ENCODE measurements around the gene EXOC5.
"Not testable (repeated sequence)": the region's sequence is repeated elsewhere in the genome, so short reads cannot be mapped to it uniquely, and the experiment has no call there.

The EXOC5 gene

DNA sequence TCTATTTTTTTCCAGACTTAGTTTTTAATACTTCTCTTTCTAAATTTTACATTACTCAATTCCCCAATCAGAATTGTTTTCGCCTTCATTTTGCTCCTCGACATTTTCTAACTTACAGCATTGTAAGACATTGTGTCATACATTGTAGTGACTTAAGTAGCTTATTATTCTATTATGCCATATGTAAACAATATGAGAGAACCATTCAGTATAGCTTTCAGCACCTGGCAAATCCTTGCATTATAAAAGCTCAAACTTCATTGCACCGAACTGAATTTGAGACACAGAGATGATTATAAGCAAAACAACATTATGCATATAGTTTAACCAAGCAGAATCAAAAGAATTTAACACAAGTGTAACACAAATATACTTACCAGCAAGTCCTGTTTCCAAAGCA, 46.8 kb downstream of the EXOC5 start:
- ATAC-seq (no peak), DNase-seq (no peak)
- Mint-ChIP-seq H3K4me3 (no peak overlapping the region), H3K4me1 (no peaks in the 10 kb centered on the region), H3K9me3 (no peaks in the 10 kb centered on the region), H3K27me3 (no peaks in the 10 kb centered on the region), H3K27ac (no peak overlapping the region)

- Mint-ChIP-seq H3K4me3 (no peak overlapping the region), H3K4me1 (no peaks in the 10 kb centered on the region), H3K9me3 (no peaks in the 10 kb centered on the region), H3K27ac (peak overlapping the region in 1 of 2 donors; percentile 16), H3K27me3 (no peaks in the 10 kb centered on the region)
- ATAC-seq (no peak), DNase-seq (no peak)
These were observed 55.8 kb downstream of the EXOC5 start for GRCh38 chr14:57212919-57213318.

DNA sequence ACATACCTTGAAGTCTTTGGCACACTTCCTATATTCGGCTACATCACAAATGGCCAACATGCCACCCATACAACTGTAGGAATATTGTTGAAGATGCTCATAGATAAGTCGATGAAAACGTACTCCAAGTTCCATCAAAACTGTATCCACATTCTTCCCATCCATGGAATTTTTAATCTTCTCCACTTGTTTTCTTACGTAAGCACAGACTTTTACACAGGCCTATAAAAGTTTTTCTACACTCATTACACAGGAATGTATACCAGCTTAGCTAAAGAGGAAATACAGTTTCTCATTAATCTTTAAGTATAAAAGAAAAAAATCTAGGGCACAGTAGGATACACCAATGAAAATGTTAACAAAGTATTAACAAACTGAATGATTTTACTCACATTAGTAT, 59.1 kb downstream of the EXOC5 start:
- DNase-seq, result no peak
- no peaks in the 10 kb centered on the region for H3K27me3 Mint-ChIP-seq
- H3K4me3 Mint-ChIP-seq, result no peak overlapping the region
- no peak for ATAC-seq
- H3K4me1 Mint-ChIP-seq, result no peaks in the 10 kb centered on the region
- H3K27ac Mint-ChIP-seq, result no peak overlapping the region
- H3K9me3 Mint-ChIP-seq, result no peaks in the 10 kb centered on the region

GRCh38 chr14:57205938-57206337, 62.8 kb downstream of the EXOC5 start:
- DNase-seq (no peak), ATAC-seq (no peak)
- Mint-ChIP-seq H3K9me3 (no peaks in the 10 kb centered on the region), H3K27ac (no peak overlapping the region), H3K4me3 (no peak overlapping the region), H3K27me3 (no peaks in the 10 kb centered on the region), H3K4me1 (no peaks in the 10 kb centered on the region)

DNA sequence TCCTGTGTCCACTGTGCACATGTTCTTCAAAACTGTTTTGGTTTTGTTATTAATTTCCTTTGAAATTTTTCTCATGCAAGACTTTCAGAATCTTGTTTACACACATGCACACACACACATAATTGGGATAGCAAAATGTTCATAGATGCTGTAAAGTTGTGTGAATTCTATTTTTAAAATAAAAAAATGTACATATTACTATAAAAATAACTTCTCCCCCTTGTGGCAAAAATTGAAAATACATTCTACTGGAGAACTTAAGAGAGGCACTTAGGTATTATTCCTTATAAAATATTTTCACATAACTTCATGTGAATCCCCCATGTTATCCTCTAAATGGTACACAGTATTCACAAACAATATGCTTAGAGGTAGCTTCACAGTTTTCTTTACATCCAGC, 66.0 kb downstream of the EXOC5 start:
- not testable (repeated sequence) for H3K9me3 Mint-ChIP-seq, H3K27ac Mint-ChIP-seq, H3K4me1 Mint-ChIP-seq, H3K27me3 Mint-ChIP-seq, H3K4me3 Mint-ChIP-seq, ATAC-seq, DNase-seq

GRCh38 chr14:57199921-57200320, 68.8 kb downstream of the EXOC5 start:
- ATAC-seq, result no peak
- Mint-ChIP-seq H3K4me3 (no peak overlapping the region), H3K4me1 (no peaks in the 10 kb centered on the region), H3K27me3 (no peaks in the 10 kb centered on the region), H3K9me3 (no peaks in the 10 kb centered on the region), H3K27ac (no peak overlapping the region)
- no peak for DNase-seq

GRCh38 chr14:57189070-57189469, 79.6 kb downstream of the EXOC5 start:
- no peak for ATAC-seq

GRCh38 chr14:57182760-57183503, 85.8 kb downstream of the EXOC5 start:
- ATAC-seq, result peak; percentile 49

More at GRCh38 chr14:57189070-57189469, 79.6 kb downstream of the EXOC5 start:
- no peaks in the 10 kb centered on the region for H3K4me1 Mint-ChIP-seq
- H3K9me3 Mint-ChIP-seq, result no peaks in the 10 kb centered on the region
- no peak for DNase-seq
- H3K27me3 Mint-ChIP-seq, result peaks cover 43% of the 10 kb centered on the region
- H3K27ac Mint-ChIP-seq, result no peak overlapping the region
- H3K4me3 Mint-ChIP-seq, result no peak overlapping the region

DNA sequence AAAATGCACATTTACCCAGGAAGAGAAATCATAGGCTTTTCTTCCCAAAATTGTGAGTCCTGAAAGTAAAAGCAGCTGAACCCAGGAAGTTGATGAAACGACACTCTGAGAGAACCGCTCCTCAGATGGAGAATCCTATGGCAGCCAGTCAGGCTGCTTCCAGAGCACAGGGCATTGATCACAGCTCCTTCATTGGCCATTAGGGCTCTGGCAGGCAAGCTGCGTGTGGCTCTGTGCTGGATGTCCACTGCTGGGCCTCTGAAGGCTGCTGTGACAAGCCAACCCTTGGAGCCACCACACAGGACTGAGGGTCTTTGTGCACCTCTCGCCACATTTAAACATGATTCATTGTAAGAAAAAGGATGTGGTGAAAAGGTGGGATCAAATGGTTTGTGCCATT, 89.4 kb downstream of the EXOC5 start:
- Mint-ChIP-seq H3K4me1 (no peaks in the 10 kb centered on the region), H3K9me3 (no peaks in the 10 kb centered on the region), H3K4me3 (no peak overlapping the region), H3K27ac (no peak overlapping the region), H3K27me3 (peaks cover 41% of the 10 kb centered on the region)
- ATAC-seq (no peak), DNase-seq (no peak)

More at GRCh38 chr14:57182760-57183503, 85.8 kb downstream of the EXOC5 start:
- H3K9me3 Mint-ChIP-seq, result no peaks in the 10 kb centered on the region
- no peak overlapping the region for H3K27ac Mint-ChIP-seq
- no peak for DNase-seq
- H3K4me1 Mint-ChIP-seq, result no peaks in the 10 kb centered on the region
- H3K27me3 Mint-ChIP-seq, result peaks cover 59% of the 10 kb centered on the region
- H3K4me3 Mint-ChIP-seq, result no peak overlapping the region

DNA sequence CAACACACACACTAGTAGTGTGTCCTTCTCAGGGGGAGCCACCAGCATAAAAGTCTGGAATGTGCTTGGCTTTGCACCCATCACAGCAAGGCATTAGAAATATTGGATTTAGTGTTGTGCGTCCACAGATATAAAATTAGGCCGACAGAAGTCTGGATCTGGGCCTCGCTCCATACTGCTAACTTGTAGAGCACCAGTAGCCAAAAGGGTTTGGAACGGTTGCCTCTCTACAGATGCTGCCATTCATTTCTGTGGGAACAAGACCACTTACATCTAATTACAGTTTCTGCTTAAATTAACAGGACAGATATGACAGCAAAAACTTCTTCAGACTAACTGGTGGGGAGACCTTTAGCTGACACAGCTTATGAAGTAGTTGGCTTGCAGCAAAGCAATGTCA, 94.2 kb downstream of the EXOC5 start:
- DNase-seq, result no peak
- peaks cover 42% of the 10 kb centered on the region for H3K27me3 Mint-ChIP-seq
- H3K4me1 Mint-ChIP-seq, result no peaks in the 10 kb centered on the region
- ATAC-seq, result no peak
- no peaks in the 10 kb centered on the region for H3K9me3 Mint-ChIP-seq
- no peak overlapping the region for H3K27ac Mint-ChIP-seq
- no peak overlapping the region for H3K4me3 Mint-ChIP-seq

DNA sequence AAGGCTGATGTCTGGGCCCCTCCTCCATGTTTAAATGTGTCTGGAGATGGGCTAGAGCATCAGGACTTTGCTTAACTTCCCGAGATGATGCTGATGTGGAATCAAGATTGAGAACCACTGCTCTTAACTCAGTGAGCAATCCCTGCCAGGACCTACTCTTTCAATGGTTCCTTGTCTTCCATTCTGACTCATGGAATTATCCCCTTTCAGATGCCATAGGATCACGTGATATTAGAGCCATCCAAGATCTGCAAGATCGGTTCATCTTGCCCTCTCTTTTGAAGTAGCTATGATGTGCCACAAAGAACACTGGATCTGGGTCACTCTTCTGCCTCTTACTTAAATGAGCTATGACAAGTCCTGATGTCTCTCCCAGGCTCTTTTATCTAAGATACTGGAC, 96.8 kb downstream of the EXOC5 start:
- no peak for DNase-seq
- ATAC-seq, result no peak
- H3K9me3 Mint-ChIP-seq, result no peaks in the 10 kb centered on the region
- H3K27me3 Mint-ChIP-seq, result peaks cover 34% of the 10 kb centered on the region
- H3K4me1 Mint-ChIP-seq, result no peaks in the 10 kb centered on the region
- H3K27ac Mint-ChIP-seq, result no peak overlapping the region
- H3K4me3 Mint-ChIP-seq, result no peak overlapping the region

GRCh38 chr14:57171363-57171762, 97.3 kb downstream of the EXOC5 start:
- ATAC-seq (no peak), DNase-seq (no peak)
- Mint-ChIP-seq H3K4me1 (no peaks in the 10 kb centered on the region), H3K4me3 (no peak overlapping the region), H3K27ac (no peak overlapping the region), H3K27me3 (peaks cover 32% of the 10 kb centered on the region), H3K9me3 (no peaks in the 10 kb centered on the region)

- DNase-seq (no peak), ATAC-seq (no peak)
- Mint-ChIP-seq H3K4me3 (no peak overlapping the region), H3K27ac (no peak overlapping the region), H3K4me1 (no peaks in the 10 kb centered on the region), H3K9me3 (no peaks in the 10 kb centered on the region), H3K27me3 (peaks cover 32% of the 10 kb centered on the region)
These were observed 98.8 kb downstream of the EXOC5 start for GRCh38 chr14:57169901-57170300.

DNA sequence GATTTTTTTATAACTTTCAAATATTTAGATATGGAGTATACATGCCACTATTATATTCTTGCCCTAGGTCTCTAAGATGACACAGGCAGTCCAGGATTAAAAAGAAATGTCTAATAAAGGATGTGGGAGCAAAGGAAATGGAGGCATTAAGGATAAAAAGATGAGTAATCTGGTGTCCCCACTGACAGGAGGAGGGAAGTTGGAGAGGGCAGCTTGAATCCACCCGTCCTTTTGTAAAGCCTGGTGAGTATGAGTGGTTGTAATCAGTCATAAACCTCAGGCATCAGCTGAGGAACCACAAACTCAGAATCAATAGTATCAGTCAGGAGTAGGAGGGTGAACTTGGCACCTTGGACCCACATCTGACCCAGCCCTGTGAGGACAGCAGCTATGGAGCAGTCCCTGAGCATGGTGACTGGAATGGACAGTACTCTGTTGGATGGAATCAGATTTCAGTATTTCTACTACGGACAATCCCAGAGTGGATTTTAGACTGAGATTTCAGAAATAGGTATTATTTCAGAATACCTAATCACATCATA, 100.5 kb downstream of the EXOC5 start:
- Mint-ChIP-seq H3K27ac (no peak overlapping the region), H3K9me3 (no peaks in the 10 kb centered on the region), H3K4me1 (no peaks in the 10 kb centered on the region), H3K4me3 (no peak overlapping the region), H3K27me3 (peaks cover 29% of the 10 kb centered on the region)
- ATAC-seq (no peak), DNase-seq (no peak)

- no peak for ATAC-seq
- Mint-ChIP-seq H3K27ac (no peak overlapping the region), H3K9me3 (no peaks in the 10 kb centered on the region), H3K4me3 (no peak overlapping the region), H3K27me3 (peaks cover 32% of the 10 kb centered on the region), H3K4me1 (no peaks in the 10 kb centered on the region)
- DNase-seq, result no peak
These were observed 107.0 kb downstream of the EXOC5 start for GRCh38 chr14:57161583-57162234.

- Mint-ChIP-seq H3K27ac (no peak overlapping the region), H3K9me3 (no peaks in the 10 kb centered on the region), H3K4me3 (no peak overlapping the region), H3K4me1 (no peaks in the 10 kb centered on the region), H3K27me3 (peaks cover 41% of the 10 kb centered on the region)
- no peak for DNase-seq
- no peak for ATAC-seq
These were observed 108.4 kb downstream of the EXOC5 start for GRCh38 chr14:57160333-57160732.

Measured in stimulated activated naive CD8-positive, alpha-beta T cell treated with anti-CD3 and anti-CD28 coated beads, Interleukin-15, amount 100 ng/mL, for 72 hours (primary cell).